HepG2 (cell line): ENCODE data around the gene PRSS22. TPM values are rescaled to one million over a fixed set of nuclear protein-coding genes. Genes with fewer than 3 reads are reported as not detected.

ENCODE experiments used
- AGO2 ChIP-seq: fragments of 200-400 bp; formaldehyde crosslinking; optimal IDR thresholded peaks from 2 replicates; pipeline ENCODE3; 2017; ENCODE audit warnings: mild to moderate bottlenecking, low read depth, low read length, moderate library complexity
- ARNT ChIP-seq: fragments of 450-650 bp; IDR thresholded peaks from 2 replicates; pipeline ENCODE4 v1.6.1; 2017
- BRCA1 ChIP-seq: sonication (generic); formaldehyde crosslinking; IDR thresholded peaks from 2 replicates; pipeline ENCODE4 v1.4.0; 2020; ENCODE audit warnings: missing genetic modification reagents
- CCDC6 ChIP-seq: sonication (generic); formaldehyde crosslinking; IDR thresholded peaks from 2 replicates; pipeline ENCODE4 v1.8.1; 2022; ENCODE audit warnings: mild to moderate bottlenecking, missing genetic modification reagents, moderate library complexity
- CHD4 ChIP-seq: fragments of 200-600 bp; sonication (generic); IDR thresholded peaks from 2 replicates; pipeline ENCODE4 v1.7.0; 2017; ENCODE audit warnings: mild to moderate bottlenecking, low read length, borderline replicate concordance
- KDM5B ChIP-seq: sonication (generic); formaldehyde crosslinking; IDR thresholded peaks from 2 replicates; pipeline ENCODE4 v1.4.0; 2020; ENCODE audit warnings: missing genetic modification reagents, mild to moderate bottlenecking, borderline replicate concordance
- MAF1 ChIP-seq: sonication (generic); formaldehyde crosslinking; IDR thresholded peaks from 2 replicates; pipeline ENCODE4 v1.5.0; 2020; ENCODE audit warnings: missing genetic modification reagents, borderline replicate concordance
- NFE2L2 ChIP-seq: fragments of 150-350 bp; IDR thresholded peaks from 2 replicates; pipeline ENCODE4 v1.6.1; 2014; ENCODE audit warnings: low read length
- NR2C2 ChIP-seq: sonication (generic); formaldehyde crosslinking; IDR thresholded peaks from 2 replicates; pipeline ENCODE4 v1.4.0; 2020; ENCODE audit warnings: missing genetic modification reagents, mild to moderate bottlenecking, moderate library complexity, borderline replicate concordance
- PRPF4 ChIP-seq: fragments of 200-400 bp; formaldehyde crosslinking; IDR thresholded peaks from 2 replicates; pipeline ENCODE4 v1.6.1; 2016; ENCODE audit warnings: low read length, low read depth; ENCODE audit not compliant: poor library complexity, severe bottlenecking
- REPIN1 ChIP-seq: sonication (generic); formaldehyde crosslinking; IDR thresholded peaks from 2 replicates; pipeline ENCODE4 v1.8.0; 2022; ENCODE audit warnings: missing genetic modification reagents, low read depth, mild to moderate bottlenecking, borderline replicate concordance
- SALL2 ChIP-seq: sonication (generic); formaldehyde crosslinking; IDR thresholded peaks from 2 replicates; pipeline ENCODE4 v1.8.1; 2023; ENCODE audit warnings: mild to moderate bottlenecking, missing genetic modification reagents, inconsistent platforms
- SMARCE1 ChIP-seq: fragments of 450-650 bp; IDR thresholded peaks from 2 replicates; pipeline ENCODE4 v1.6.1; 2017; ENCODE audit warnings: borderline replicate concordance
- SP1 ChIP-seq, 2 experiments: fragments of 450-650 bp in 1 of 2; sonication (generic) in 1 of 2; formaldehyde crosslinking in 1 of 2; IDR thresholded peaks; 2 replicates each; pipeline versions ENCODE4 v1.4.0 to v1.6.1; 2016 to 2020; ENCODE audit warnings: missing genetic modification reagents in 1 of 2
- SRSF1 ChIP-seq: fragments of 200-400 bp; formaldehyde crosslinking; optimal IDR thresholded peaks from 2 replicates; pipeline ENCODE3; 2017; ENCODE audit warnings: mild to moderate bottlenecking, low read depth, low read length, moderate library complexity
- ZBTB38 ChIP-seq: sonication (generic); formaldehyde crosslinking; IDR thresholded peaks from 2 replicates; pipeline ENCODE4 v1.5.1; 2020; ENCODE audit warnings: mild to moderate bottlenecking, missing genetic modification reagents
- ZFP90 ChIP-seq: sonication (generic); formaldehyde crosslinking; IDR thresholded peaks from 2 replicates; pipeline ENCODE4 v1.8.0; 2022; ENCODE audit warnings: missing genetic modification reagents, mild to moderate bottlenecking, inconsistent platforms, borderline replicate concordance
- ZNF124 ChIP-seq: sonication (generic); formaldehyde crosslinking; IDR thresholded peaks from 2 replicates; pipeline ENCODE4 v1.4.0; 2020; ENCODE audit warnings: missing genetic modification reagents
- ZNF263 ChIP-seq: sonication (generic); formaldehyde crosslinking; IDR thresholded peaks from 2 replicates; pipeline ENCODE4 v1.4.0; 2020; ENCODE audit warnings: missing genetic modification reagents
- ZNF431 ChIP-seq: sonication (generic); formaldehyde crosslinking; IDR thresholded peaks from 2 replicates; pipeline ENCODE4 v1.9.0; 2022; ENCODE audit warnings: missing genetic modification reagents, low read depth, mild to moderate bottlenecking, borderline replicate concordance
- ZNF547 ChIP-seq: sonication (generic); formaldehyde crosslinking; IDR thresholded peaks from 2 replicates; pipeline ENCODE4 v1.5.1; 2020; ENCODE audit warnings: mild to moderate bottlenecking, missing genetic modification reagents
- ZNF563 ChIP-seq: sonication (generic); formaldehyde crosslinking; IDR thresholded peaks from 2 replicates; pipeline ENCODE4 v1.8.0; 2022; ENCODE audit warnings: mild to moderate bottlenecking, moderate library complexity, missing genetic modification reagents
- ZNF570 ChIP-seq: sonication (generic); formaldehyde crosslinking; IDR thresholded peaks from 2 replicates; pipeline ENCODE4 v1.4.0; 2020; ENCODE audit warnings: mild to moderate bottlenecking, missing genetic modification reagents, borderline replicate concordance
- ZNF605 ChIP-seq: sonication (generic); formaldehyde crosslinking; IDR thresholded peaks from 2 replicates; pipeline ENCODE4 v1.8.0; 2022; ENCODE audit warnings: mild to moderate bottlenecking, missing genetic modification reagents
- ZNF660 ChIP-seq: sonication (generic); formaldehyde crosslinking; IDR thresholded peaks from 2 replicates; pipeline ENCODE4 v1.5.1; 2020; ENCODE audit warnings: mild to moderate bottlenecking, low read depth, missing genetic modification reagents, borderline replicate concordance
- ZNF841 ChIP-seq: sonication (generic); formaldehyde crosslinking; IDR thresholded peaks from 2 replicates; pipeline ENCODE4 v1.8.1; 2023; ENCODE audit warnings: missing genetic modification reagents, borderline replicate concordance
- polyA plus RNA-seq, 8 experiments: library from polyadenylated mRNA; depleted of rRNA in 3 of 8; stranded (reverse) in 7 of 8; unstranded in 1 of 8; fragments of >200 nt; fragmentation: Illumina TruSeq in 4 of 8; extraction: Trizol in 4 of 8; gene quantifications; 2 replicates each; pipeline versions ENCODE4 v1.2.1 to v1.2.3, GENCODE V29; 2011 to 2016; ENCODE audit warnings: low read depth in 4 of 8, missing spikeins in 1 of 8, mixed read lengths in 1 of 8; ENCODE audit not compliant: insufficient read depth in 1 of 8
- total RNA-seq, 5 experiments: library from RNA; depleted of rRNA; stranded (reverse); fragments of >200 nt; fragmentation: Illumina TruSeq; extraction: Trizol; gene quantifications; 2 replicates each; pipeline ENCODE4 v1.2.3, GENCODE V29; 2016; ENCODE audit warnings: low read depth in 1 of 5
- TF ChIP-seq, protein P1 (sequence below): sonication (generic); formaldehyde crosslinking; IDR thresholded peaks from 2 replicates; pipeline ENCODE4 v1.5.0; 2020; ENCODE audit warnings: missing genetic modification reagents
- TF ChIP-seq, protein P2 (sequence below): sonication (generic); formaldehyde crosslinking; IDR thresholded peaks from 2 replicates; pipeline ENCODE4 v1.4.0; 2020; ENCODE audit warnings: mild to moderate bottlenecking, missing genetic modification reagents
- TF ChIP-seq, protein P3 (sequence below): sonication (generic); formaldehyde crosslinking; IDR thresholded peaks from 2 replicates; pipeline ENCODE4 v1.4.0; 2020; ENCODE audit warnings: mild to moderate bottlenecking, missing genetic modification reagents

The PRSS22 gene
- total and polyA plus RNA-seq, 2 of the 13 experiments (the other 11 are each of a cell fraction or from before 2014, with no cell fraction given), result 0.24 to 0.32 TPM

- TF ChIP-seq PRPF4, result no peak
- TF ChIP-seq ZNF841 (CRISPR knock-in tag), result no peak
- no peak for TF ChIP-seq ZNF660 (CRISPR knock-in tag)
- peak; percentile 73; the same call in 1 of the 2 replicates for TF ChIP-seq ZBTB38 (CRISPR knock-in tag)
- TF ChIP-seq ZNF124, result peak; percentile 77; the same call in 1 of the 2 replicates
- peak; percentile 55; the same call in 1 of the 2 replicates for TF ChIP-seq SALL2 (CRISPR knock-in tag)
- TF ChIP-seq KDM5B, result peak; percentile 87; the same call in 1 of the 2 replicates
- TF ChIP-seq SMARCE1, result no peak
- TF ChIP-seq ARNT, result no peak
- TF ChIP-seq SP1 (IDR thresholded peaks at IDR 0.05), result no peak
- TF ChIP-seq SP1 (CRISPR knock-in tag; IDR thresholded peaks at IDR 0.05), result peak; percentile 57
- no peak for TF ChIP-seq BRCA1 (CRISPR knock-in tag)
- TF ChIP-seq NR2C2 (CRISPR knock-in tag), result peak; percentile 81
- TF ChIP-seq ZNF563 (CRISPR knock-in tag), result peak; percentile 79
- peak; percentile 60 for TF ChIP-seq AGO2
- no peak for TF ChIP-seq ZNF431 (CRISPR knock-in tag)
- TF ChIP-seq ZNF570, result 0 out of 2 replicates have a peak, but pooled peaks have one; percentile 34
- TF ChIP-seq, protein P1, sequence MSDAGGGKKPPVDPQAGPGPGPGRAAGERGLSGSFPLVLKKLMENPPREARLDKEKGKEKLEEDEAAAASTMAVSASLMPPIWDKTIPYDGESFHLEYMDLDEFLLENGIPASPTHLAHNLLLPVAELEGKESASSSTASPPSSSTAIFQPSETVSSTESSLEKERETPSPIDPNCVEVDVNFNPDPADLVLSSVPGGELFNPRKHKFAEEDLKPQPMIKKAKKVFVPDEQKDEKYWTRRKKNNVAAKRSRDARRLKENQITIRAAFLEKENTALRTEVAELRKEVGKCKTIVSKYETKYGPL (CRISPR knock-in tag), result peak; percentile 76; the same call in 1 of the 2 replicates
- TF ChIP-seq ZNF547 (CRISPR knock-in tag), result peak; percentile 74; the same call in 1 of the 2 replicates
- TF ChIP-seq, protein P2, sequence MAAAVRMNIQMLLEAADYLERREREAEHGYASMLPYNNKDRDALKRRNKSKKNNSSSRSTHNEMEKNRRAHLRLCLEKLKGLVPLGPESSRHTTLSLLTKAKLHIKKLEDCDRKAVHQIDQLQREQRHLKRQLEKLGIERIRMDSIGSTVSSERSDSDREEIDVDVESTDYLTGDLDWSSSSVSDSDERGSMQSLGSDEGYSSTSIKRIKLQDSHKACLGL (CRISPR knock-in tag), result peak; percentile 50
- peak; percentile 52 for TF ChIP-seq MAF1 (CRISPR knock-in tag)
- TF ChIP-seq CCDC6, result no peak
- TF ChIP-seq CHD4, result no peak
- TF ChIP-seq ZFP90 (CRISPR knock-in tag), result no peak
- no peak for TF ChIP-seq NFE2L2
- TF ChIP-seq ZNF605 (CRISPR knock-in tag), result peak; percentile 93
- peak; percentile 42; the same call in 1 of the 2 replicates for TF ChIP-seq REPIN1 (CRISPR knock-in tag)
- TF ChIP-seq SRSF1, result peak; percentile 97
- TF ChIP-seq, protein P3, sequence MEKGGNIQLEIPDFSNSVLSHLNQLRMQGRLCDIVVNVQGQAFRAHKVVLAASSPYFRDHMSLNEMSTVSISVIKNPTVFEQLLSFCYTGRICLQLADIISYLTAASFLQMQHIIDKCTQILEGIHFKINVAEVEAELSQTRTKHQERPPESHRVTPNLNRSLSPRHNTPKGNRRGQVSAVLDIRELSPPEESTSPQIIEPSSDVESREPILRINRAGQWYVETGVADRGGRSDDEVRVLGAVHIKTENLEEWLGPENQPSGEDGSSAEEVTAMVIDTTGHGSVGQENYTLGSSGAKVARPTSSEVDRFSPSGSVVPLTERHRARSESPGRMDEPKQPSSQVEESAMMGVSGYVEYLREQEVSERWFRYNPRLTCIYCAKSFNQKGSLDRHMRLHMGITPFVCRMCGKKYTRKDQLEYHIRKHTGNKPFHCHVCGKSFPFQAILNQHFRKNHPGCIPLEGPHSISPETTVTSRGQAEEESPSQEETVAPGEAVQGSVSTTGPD (CRISPR knock-in tag), result 0 out of 2 replicates have a peak, but pooled peaks have one; percentile 30
- peak; percentile 49; the same call in 1 of the 2 replicates for TF ChIP-seq ZNF263 (CRISPR knock-in tag)
Measured at GRCh38 chr16:2867987-2868789, 10.2 kb upstream of the PRSS22 start (continued).
